ENCODE data around the gene ANKRD24.
A peak's percentile ranks its signal among the peaks of the same experiment; 100 is the strongest.
"Not testable (repeated sequence)": the region's sequence is repeated elsewhere in the genome, so short reads cannot be mapped to it uniquely, and the experiment has no call there.

Gene ANKRD24

DNA sequence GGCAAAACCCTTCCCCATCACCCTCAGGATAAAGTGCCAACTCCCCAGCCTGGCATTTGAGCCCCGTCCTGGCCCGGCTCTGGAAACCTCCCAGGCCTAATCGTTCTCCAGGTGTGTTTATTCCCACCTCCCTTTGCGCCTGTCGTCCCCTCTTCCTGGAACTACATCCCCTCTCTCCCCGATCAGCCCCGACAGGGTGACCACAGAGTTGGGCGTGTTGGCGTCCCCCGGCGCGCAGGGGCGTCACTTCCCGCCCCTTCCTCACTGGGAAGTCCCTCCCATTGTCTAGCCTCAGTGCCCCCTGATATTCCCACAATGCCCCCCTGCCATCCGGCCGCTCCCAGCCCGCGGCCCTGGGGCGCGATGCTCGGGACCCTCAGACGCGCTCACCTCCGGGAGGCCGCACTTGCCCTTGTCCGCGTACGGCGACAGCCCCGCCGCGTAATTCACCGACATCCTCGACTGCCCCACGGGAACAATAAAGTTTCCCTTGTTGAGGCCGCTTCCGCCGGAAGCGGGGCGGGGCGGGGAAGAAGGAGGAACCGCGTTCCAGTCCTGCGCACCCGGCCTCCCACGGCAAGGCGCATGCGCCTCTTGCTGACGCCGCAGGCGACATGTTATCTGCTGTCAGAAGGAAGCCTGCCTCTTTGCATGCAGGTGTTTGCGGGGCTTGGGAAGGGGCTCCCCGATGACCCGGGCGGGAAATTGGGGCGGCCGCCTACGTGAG, at the start of gene ANKRD24, which contains the start of gene SIRT6:
ANKRD24 (plus strand) TSS at position 606 of the 727 bp plus-strand sequence. CDS start 3,737 bp downstream, outside the sequence.
SIRT6 (minus strand) TSS at position 480 of the 727 bp plus-strand sequence; CDS start at position 456, 24 bp downstream.
- H3K27me3 Mint-ChIP-seq: peaks cover 0 to 6% of the 10 kb centered on the region in 2 donors
- H3K36me3 Mint-ChIP-seq: peaks cover 18 to 35% of the 10 kb centered on the region in 2 donors
- DNase-seq (peak; percentile 96), ATAC-seq (replicated peaks) (peak; percentile 86 to 91)
- H3K9me3 Mint-ChIP-seq: no peaks in the 10 kb centered on the region
- H3K4me1 Mint-ChIP-seq: peaks cover 28 to 70% of the 10 kb centered on the region in 2 donors
- peak within 1 kb of the TSS; percentile 93 to 99 for H3K4me3 Mint-ChIP-seq
- peak within 1 kb of the TSS; percentile 99 for H3K27ac Mint-ChIP-seq

DNA sequence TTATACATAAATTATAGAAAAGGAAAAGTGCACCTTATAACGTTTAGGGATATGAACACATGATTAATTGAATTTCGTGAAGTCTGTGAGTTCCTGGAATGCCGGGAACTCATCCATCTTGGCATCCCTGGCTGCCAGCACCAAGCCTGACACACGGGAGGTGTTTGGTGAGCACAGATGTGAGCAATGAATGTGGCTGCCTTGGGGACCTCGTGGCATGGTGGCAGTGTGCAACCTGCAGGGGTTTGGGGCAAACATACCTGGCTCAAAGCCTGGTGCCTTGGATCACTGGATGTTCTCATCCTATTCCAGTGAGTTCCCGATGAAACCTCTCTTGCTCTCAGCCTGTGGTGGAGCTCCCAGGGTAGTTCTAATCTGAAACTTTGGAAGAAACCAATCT, 48.1 kb upstream of the ANKRD24 start:
- DNase-seq: no peak
- H3K27me3 Mint-ChIP-seq: peaks cover 6 to 15% of the 10 kb centered on the region in 2 donors
- no peak overlapping the region for H3K4me3 Mint-ChIP-seq
- peaks cover under 1% of the 10 kb centered on the region in 2 donors for H3K4me1 Mint-ChIP-seq
- H3K9me3 Mint-ChIP-seq: no peaks in the 10 kb centered on the region
- no peak overlapping the region for H3K27ac Mint-ChIP-seq
- no peaks in the 10 kb centered on the region for H3K36me3 Mint-ChIP-seq
- ATAC-seq (replicated peaks): no peak

GRCh38 chr19:4135386-4135785, 47.1 kb upstream of the ANKRD24 start:
- H3K4me1 Mint-ChIP-seq; ATAC-seq (replicated peaks); H3K4me3 Mint-ChIP-seq; DNase-seq; H3K9me3 Mint-ChIP-seq; H3K36me3 Mint-ChIP-seq; H3K27ac Mint-ChIP-seq: not testable (repeated sequence)
- H3K27me3 Mint-ChIP-seq: peaks cover 6 to 15% of the 10 kb centered on the region in 2 donors

- no peaks in the 10 kb centered on the region for H3K36me3 Mint-ChIP-seq
- no peak for DNase-seq
- peaks cover 9 to 13% of the 10 kb centered on the region in 2 donors for H3K4me1 Mint-ChIP-seq
- H3K9me3 Mint-ChIP-seq: peaks cover 0 to 4% of the 10 kb centered on the region in 2 donors
- no peak overlapping the region for H3K4me3 Mint-ChIP-seq
- H3K27me3 Mint-ChIP-seq: peaks cover 0 to 10% of the 10 kb centered on the region in 2 donors
- no peak overlapping the region for H3K27ac Mint-ChIP-seq
- ATAC-seq (replicated peaks): no peak
Observed at GRCh38 chr19:4136680-4137088, 45.8 kb upstream of the ANKRD24 start.

GRCh38 chr19:4138445-4138844, 44.0 kb upstream of the ANKRD24 start:
- Mint-ChIP-seq H3K4me3 (no peak overlapping the region), H3K27me3 (peaks cover 2 to 11% of the 10 kb centered on the region in 2 donors), H3K27ac (no peak overlapping the region), H3K4me1 (peaks cover 9 to 13% of the 10 kb centered on the region in 2 donors), H3K9me3 (peaks cover 0 to 4% of the 10 kb centered on the region in 2 donors), H3K36me3 (no peaks in the 10 kb centered on the region)
- no peak for ATAC-seq (replicated peaks)
- no peak for DNase-seq

DNA sequence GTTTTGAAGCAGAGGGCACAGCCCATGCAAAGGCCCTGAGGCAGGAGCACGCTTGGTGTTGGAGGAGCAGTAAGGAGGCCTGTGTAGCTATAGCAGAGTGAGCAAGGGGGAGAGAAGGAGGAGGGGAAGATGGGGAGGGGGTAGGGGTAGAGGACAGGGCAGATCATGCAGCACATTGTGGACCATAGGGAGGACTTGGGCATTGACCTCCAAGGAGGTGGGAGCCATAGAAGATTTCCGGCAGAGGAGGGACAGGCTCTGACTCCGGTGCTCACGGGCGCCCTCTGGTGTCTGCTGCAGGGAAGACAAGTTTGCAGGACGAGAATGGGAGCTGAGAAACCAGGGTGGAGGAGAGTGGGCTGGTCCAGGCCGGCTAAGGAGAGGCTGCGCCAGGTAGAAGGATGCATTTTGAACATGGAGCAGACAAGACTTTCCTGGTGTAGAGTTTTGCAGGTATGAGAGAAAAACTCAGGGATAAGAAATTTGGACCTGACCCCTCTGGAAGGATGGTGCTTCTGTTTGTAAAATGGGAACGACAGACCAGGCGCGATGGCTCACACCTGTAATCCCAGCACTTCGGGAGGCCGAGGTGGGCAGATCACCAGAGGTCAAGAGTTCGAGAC, 42.8 kb upstream of the ANKRD24 start:
- ATAC-seq (replicated peaks) (peak; percentile 84 to 89), DNase-seq (peak; percentile 73)
- Mint-ChIP-seq H3K4me3 (peak overlapping the region; percentile 26 to 60), H3K27ac (peak overlapping the region; percentile 87), H3K9me3 (peaks cover 0 to 4% of the 10 kb centered on the region in 2 donors), H3K4me1 (peaks cover 9 to 13% of the 10 kb centered on the region in 2 donors), H3K27me3 (peaks cover 13 to 18% of the 10 kb centered on the region in 2 donors), H3K36me3 (no peaks in the 10 kb centered on the region)

GRCh38 chr19:4140237-4140711, 42.2 kb upstream of the ANKRD24 start:
- peaks cover 15 to 20% of the 10 kb centered on the region in 2 donors for H3K27me3 Mint-ChIP-seq
- peaks cover 9 to 13% of the 10 kb centered on the region in 2 donors for H3K4me1 Mint-ChIP-seq
- ATAC-seq (replicated peaks): peak; percentile 82 to 90
- H3K27ac Mint-ChIP-seq: no peak overlapping the region
- H3K9me3 Mint-ChIP-seq: peaks cover 0 to 4% of the 10 kb centered on the region in 2 donors
- no peak for DNase-seq
- H3K4me3 Mint-ChIP-seq: peak overlapping the region; percentile 52 to 58
- no peaks in the 10 kb centered on the region for H3K36me3 Mint-ChIP-seq

DNA sequence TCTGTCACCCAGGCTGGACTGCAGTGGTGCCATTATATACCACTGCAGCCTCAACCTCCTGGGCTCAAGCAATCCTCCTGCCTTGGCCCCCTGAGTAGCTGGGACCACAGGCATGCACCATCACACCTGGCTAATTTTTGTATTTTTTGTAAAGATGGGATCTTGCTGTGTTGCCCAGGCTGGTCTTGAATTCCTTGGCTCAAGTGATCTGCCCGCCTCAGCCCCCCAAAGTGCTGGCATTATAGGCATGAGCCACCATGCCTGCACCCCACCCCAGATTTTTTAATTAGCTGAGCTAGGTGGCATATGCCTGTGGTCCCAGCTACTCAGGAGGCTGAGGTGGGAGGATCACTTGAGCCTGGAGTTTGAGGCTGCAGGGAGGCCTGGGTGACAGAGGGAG, 39.6 kb upstream of the ANKRD24 start:
- not testable (repeated sequence) for ATAC-seq (replicated peaks); H3K9me3 Mint-ChIP-seq; H3K27ac Mint-ChIP-seq; H3K36me3 Mint-ChIP-seq; H3K4me3 Mint-ChIP-seq; DNase-seq
- H3K4me1 Mint-ChIP-seq: peaks cover 11 to 13% of the 10 kb centered on the region in 2 donors
- peaks cover 29 to 33% of the 10 kb centered on the region in 2 donors for H3K27me3 Mint-ChIP-seq

DNA sequence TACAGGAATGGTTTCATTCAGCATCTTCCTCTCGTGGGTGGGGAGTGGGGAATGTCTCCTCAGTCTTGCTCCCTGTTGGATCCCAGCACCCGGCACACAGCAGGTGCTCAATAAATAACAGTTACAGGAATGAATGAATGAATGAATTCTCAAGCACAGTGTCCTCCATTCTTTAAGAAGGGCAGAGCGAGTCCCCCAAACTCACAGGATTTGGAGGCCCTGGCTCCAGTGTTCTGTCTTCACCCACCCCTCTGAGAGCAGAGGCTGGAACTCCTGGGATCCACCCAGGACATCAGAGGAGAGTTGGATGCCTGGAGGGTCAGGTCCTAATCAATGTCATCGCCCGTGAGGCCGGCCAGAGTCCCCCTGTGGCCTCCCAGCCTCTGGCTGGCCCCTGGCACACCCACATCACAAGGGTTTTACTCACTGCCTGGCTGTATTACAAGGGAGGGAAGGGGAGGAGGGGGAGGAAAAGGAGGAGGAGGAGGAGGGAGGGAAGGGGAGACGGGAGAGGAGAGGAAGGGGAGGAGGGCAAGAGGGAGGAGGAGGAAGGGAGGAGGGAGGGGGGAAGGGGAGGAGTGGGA, 37.7 kb upstream of the ANKRD24 start:
- DNase-seq (no peak), ATAC-seq (replicated peaks) (no peak)
- Mint-ChIP-seq H3K4me3 (no peak overlapping the region), H3K9me3 (peaks cover 0 to 2% of the 10 kb centered on the region in 2 donors), H3K4me1 (peaks cover 10 to 14% of the 10 kb centered on the region in 2 donors), H3K36me3 (no peaks in the 10 kb centered on the region), H3K27ac (no peak overlapping the region), H3K27me3 (peaks cover 35 to 46% of the 10 kb centered on the region in 2 donors)

DNA sequence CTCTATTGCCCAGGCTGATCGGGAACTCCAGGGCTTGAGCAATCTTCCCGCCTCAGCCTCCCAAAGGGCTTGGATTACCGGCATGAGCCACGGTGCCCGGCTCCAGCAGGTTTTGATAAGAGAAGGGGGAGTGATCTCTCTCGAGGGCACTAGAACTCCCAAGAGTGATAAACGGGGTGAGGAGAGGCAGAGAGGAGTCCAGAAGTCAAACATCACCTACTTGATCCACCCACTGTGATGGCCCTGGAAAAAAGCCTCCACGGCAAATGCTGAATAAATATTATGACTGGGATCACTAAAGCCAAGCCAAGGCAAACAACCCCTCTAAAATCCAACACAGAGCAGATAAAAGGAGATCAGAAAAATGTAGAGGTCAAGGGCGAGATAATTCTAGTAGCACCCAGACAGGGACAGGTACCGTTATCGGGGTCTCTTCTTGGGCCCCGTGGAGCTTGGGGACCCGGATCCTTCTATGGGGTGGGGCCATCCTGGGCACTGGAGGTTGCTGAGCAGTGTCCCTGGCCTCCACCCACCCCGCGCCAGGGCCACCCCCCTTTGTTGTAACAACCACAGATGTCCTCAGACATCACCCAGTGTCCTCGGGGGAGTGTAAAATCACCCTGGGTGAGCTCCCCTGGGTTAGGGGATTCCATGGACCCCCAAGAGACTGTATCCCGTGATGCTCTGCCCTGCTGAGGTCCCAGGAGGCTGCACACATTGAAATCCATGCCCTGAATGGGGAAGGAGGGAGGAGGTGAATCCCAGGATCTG, 32.8 kb upstream of the ANKRD24 start:
- no peak for DNase-seq
- peaks cover 40 to 67% of the 10 kb centered on the region in 2 donors for H3K27me3 Mint-ChIP-seq
- peaks cover 15 to 20% of the 10 kb centered on the region in 2 donors for H3K4me1 Mint-ChIP-seq
- H3K4me3 Mint-ChIP-seq: no peak overlapping the region
- peak in 1 of 2 donors; percentile 42 for ATAC-seq (replicated peaks)
- H3K36me3 Mint-ChIP-seq: no peaks in the 10 kb centered on the region
- H3K9me3 Mint-ChIP-seq: no peaks in the 10 kb centered on the region
- peak overlapping the region; percentile 11 for H3K27ac Mint-ChIP-seq

DNA sequence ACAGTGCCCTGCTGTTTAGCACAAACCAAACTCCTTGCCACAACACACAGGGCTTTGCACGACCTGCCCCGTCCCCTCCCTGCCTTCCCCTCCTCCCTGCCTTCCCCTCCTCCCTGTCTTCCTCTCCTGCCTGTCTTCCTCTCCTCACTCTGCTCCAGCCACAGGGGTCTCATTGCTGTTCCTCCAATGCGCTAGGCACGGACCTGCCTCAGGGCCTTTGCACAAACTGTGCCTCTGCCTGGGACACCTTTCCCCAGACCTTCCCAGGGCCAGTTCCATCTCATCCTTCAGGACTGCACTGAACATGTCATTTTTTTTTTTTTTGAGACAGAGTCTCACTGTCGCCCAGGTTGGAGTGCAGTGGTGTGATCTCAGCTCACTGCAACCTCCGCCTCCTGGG, 30.9 kb upstream of the ANKRD24 start:
- DNase-seq (no peak), ATAC-seq (replicated peaks) (no peak)
- Mint-ChIP-seq H3K9me3 (no peaks in the 10 kb centered on the region), H3K27ac (no peak overlapping the region), H3K4me3 (no peak overlapping the region), H3K36me3 (no peaks in the 10 kb centered on the region), H3K4me1 (peaks cover 14 to 20% of the 10 kb centered on the region in 2 donors), H3K27me3 (peaks cover 28 to 59% of the 10 kb centered on the region in 2 donors)

- no peak overlapping the region for H3K4me3 Mint-ChIP-seq
Observed at GRCh38 chr19:4152241-4152998, 30.1 kb upstream of the ANKRD24 start.

More at GRCh38 chr19:4152241-4152998, 30.1 kb upstream of the ANKRD24 start:
- no peak for ATAC-seq (replicated peaks)
- Mint-ChIP-seq H3K27ac (no peak overlapping the region), H3K27me3 (peaks cover 25 to 59% of the 10 kb centered on the region in 2 donors), H3K36me3 (no peaks in the 10 kb centered on the region), H3K9me3 (no peaks in the 10 kb centered on the region), H3K4me1 (peaks cover 14 to 20% of the 10 kb centered on the region in 2 donors)
- no peak for DNase-seq

Data from stimulated activated naive B cell treated with anti-CD40 and anti-IgM and Interleukin-4, amounts not matched to agents 10 μg/mL and 1 μg/mL and 100 μg/mL, for 72 hours (primary cell).